GM12878 (cell line): ENCODE measurements around the gene WNT7A. TPM values are rescaled to one million over a fixed set of nuclear protein-coding genes. Genes with fewer than 3 reads are reported as not detected.

ENCODE experiments used
- ATAC-seq: fragments of 200-7000 bp; cut with Tn5 transposase; 3 replicates; pipeline ENCODE4 v1.9.1; 2020; ENCODE audit warnings: mild to moderate bottlenecking, moderate library complexity
- BruUV-seq: library from RNA; stranded (reverse); fragments of 400-500 nt; replicated peaks from 2 replicates; lab custom pipeline; 2021; lab: Mats Ljungman, UMichigan
- CTCF ChIA-PET: fragments of 300-600 bp; sonication (Branson Sonifier 250); formaldehyde crosslinking; extraction: SDS; loops from one replicate; lab custom pipeline; 2021; ENCODE audit warnings: inconsistent platforms; lab: Yijun Ruan, JAX
- POLR2A ChIA-PET: fragments of 350-600 bp; formaldehyde crosslinking; extraction: SDS; loops from one replicate; lab custom pipeline; 2021; ENCODE audit warnings: inconsistent platforms; lab: Charles Lee
- RAD21 ChIA-PET: fragments of 300-600 bp; sonication (Branson Sonifier 250); formaldehyde crosslinking; loops from one replicate; lab custom pipeline; 2023; ENCODE audit warnings: antibody characterized with exemption; ENCODE audit not compliant: unreplicated experiment; lab: Charles Lee
- SMC1A ChIA-PET: fragments of 300-600 bp; sonication (Branson Sonifier 250); formaldehyde crosslinking; loops from one replicate; lab custom pipeline; 2023; ENCODE audit not compliant: unreplicated experiment, uncharacterized antibody; lab: Charles Lee
- DNase-seq: peaks from one replicate; pipeline ENCODE4 v3.0.0-alpha.2; 2011; ENCODE audit warnings: low read depth, low spot score
- FAIRE-seq: peaks from 3 replicates; lab custom pipeline; 2011; peaks lifted over from hg19 to GRCh38; lab: Jason Lieb, UNC
- H2AFZ ChIP-seq: 2 replicates; pipeline ENCODE4 v1.6.0; 2011; ENCODE audit warnings: low read depth, low read length, control low read depth; ENCODE audit not compliant: control insufficient read depth
- H3K27ac ChIP-seq: 2 replicates; pipeline ENCODE4 v1.5.1; 2011; ENCODE audit warnings: control low read depth; ENCODE audit not compliant: control insufficient read depth, insufficient read depth
- H3K27me3 ChIP-seq, 2 experiments: replicated peaks in 1 of 2; 2 replicates each; pipeline versions ENCODE4 v1.6.0 to v1.6.1; 2011; ENCODE audit warnings: low read length in 1 of 2; ENCODE audit not compliant: control insufficient read depth in 2 of 2, insufficient read depth in 2 of 2
- H3K36me3 ChIP-seq, 2 experiments: 2 replicates each; pipeline ENCODE4 v1.5.1; 2011; ENCODE audit warnings: low read length in 1 of 2; ENCODE audit not compliant: control insufficient read depth in 2 of 2, insufficient read depth in 2 of 2
- H3K4me1 ChIP-seq: 2 replicates; pipeline ENCODE4 v1.6.1; 2011; ENCODE audit warnings: mild to moderate bottlenecking, low read length, moderate library complexity, mixed read lengths; ENCODE audit not compliant: control insufficient read depth, insufficient read depth
- H3K4me2 ChIP-seq: 2 replicates; pipeline ENCODE4 v1.6.0; 2011; ENCODE audit warnings: control low read depth; ENCODE audit not compliant: control insufficient read depth, insufficient read depth
- H3K4me3 ChIP-seq: fragments of 200-600 bp; sonication (generic); 2 replicates; pipeline ENCODE4 v1.5.1; 2016
- H3K79me2 ChIP-seq: 2 replicates; pipeline ENCODE4 v1.6.0; 2011; ENCODE audit warnings: low read length; ENCODE audit not compliant: control insufficient read depth, insufficient read depth
- H3K9ac ChIP-seq: 2 replicates; pipeline ENCODE4 v1.8.0; 2011; ENCODE audit warnings: low read length, control low read depth, mixed read lengths; ENCODE audit not compliant: control insufficient read depth, insufficient read depth
- H3K9me3 ChIP-seq: replicated peaks from 3 replicates; pipeline ENCODE4 v1.5.1; 2011; ENCODE audit warnings: mild to moderate bottlenecking, low read length; ENCODE audit not compliant: control insufficient read depth, insufficient read depth
- H4K20me1 ChIP-seq: 2 replicates; pipeline ENCODE4 v1.6.0; 2011; ENCODE audit not compliant: control insufficient read depth, insufficient read depth
- ELK1 ChIP-seq: IDR thresholded peaks from 2 replicates; pipeline ENCODE4 v1.6.1; 2012; ENCODE audit warnings: low read depth, low read length, improper control_type of control experiment
- HSF1 ChIP-seq: fragments of 150-350 bp; IDR thresholded peaks from 2 replicates; pipeline ENCODE4 v1.6.1; 2014; ENCODE audit warnings: mild to moderate bottlenecking, low read depth, low read length
- IRF3 ChIP-seq: fragments of 450-650 bp; IDR thresholded peaks from 2 replicates; pipeline ENCODE4 v1.6.1; 2014; ENCODE audit warnings: mild to moderate bottlenecking
- MXI1 ChIP-seq: fragments of 150-350 bp; IDR thresholded peaks from 2 replicates; pipeline ENCODE4 v1.6.1; 2011; ENCODE audit warnings: low read depth, mild to moderate bottlenecking, inconsistent platforms, low read length, improper control_type of control experiment
- RFX5 ChIP-seq: IDR thresholded peaks from 2 replicates; pipeline ENCODE4 v1.6.1; 2011; ENCODE audit warnings: low read depth, low read length, improper control_type of control experiment
- ZNF207 ChIP-seq: fragments of 450-650 bp; IDR thresholded peaks from 2 replicates; pipeline ENCODE4 v1.6.1; 2014; ENCODE audit warnings: antibody characterized with exemption, mild to moderate bottlenecking, borderline replicate concordance
- WGBS: methylation state at CpG from one replicate; pipeline ENCODE4 v1.1.6; 2016; ENCODE audit warnings: low lambda C conversion rate; ENCODE audit not compliant: insufficient replicate concordance, insufficient coverage; ENCODE audit errors: missing lambda C conversion rate; 5-methylcytosine and 5-hydroxymethylcytosine counted together
- in situ Hi-C: fragments of 300-500 bp; cut with MboI; formaldehyde crosslinking; loops from 9 replicates; pipeline ENCODE4 v1.14.3; 2018; ENCODE audit warnings: mixed read lengths
- intact Hi-C: fragments of 100-400 bp; cut with micrococcal nuclease; formaldehyde crosslinking; loops from one replicate; pipeline ENCODE4 v1.14.2; 2022; ENCODE audit not compliant: unreplicated experiment
- polyA plus RNA-seq, 11 experiments: library from polyadenylated mRNA; depleted of rRNA in 4 of 11; unstranded in 6 of 11; stranded (reverse) in 5 of 11; fragments of >200 nt; fragmentation: Nextera tagmentation in 4 of 11; fragmentation: Illumina TruSeq in 1 of 11; extraction: Ambion mirVana in 4 of 11; extraction: Trizol in 1 of 11; gene quantifications; 1 replicate in 1 of 11; 2 replicates in 10 of 11; pipeline versions ENCODE4 v1.2.1 to v1.2.3, GENCODE V29; 2011 to 2016; ENCODE audit warnings: inconsistent platforms in 2 of 11, missing spikeins in 2 of 11, low read depth in 1 of 11
- total RNA-seq, 4 experiments: library from RNA; depleted of rRNA in 3 of 4; stranded (reverse); fragments of >200 nt in 3 of 4; fragmentation: Illumina TruSeq in 1 of 4; extraction: Trizol in 1 of 4; gene quantifications; 2 replicates each; pipeline versions ENCODE4 v1.2.1 to v1.2.3, GENCODE V29; 2013 to 2021

The WNT7A gene
- total and polyA plus RNA-seq, 10 of the 15 experiments (the other 5 are each of a cell fraction or from before 2014, with no cell fraction given): 0.08 TPM; not detected in 9

GRCh38 chr3:13863965-13864595 lies 15.8 kb downstream of the WNT7A start:
- no TSS peak for BruUV-seq
- no peaks in the 10 kb centered on the region for H3K9me3 ChIP-seq
- H3K4me3 ChIP-seq: no peak overlapping the region
- TF ChIP-seq ZNF207 (no peak), RFX5 (no peak), ELK1 (no peak), IRF3 (no peak), HSF1 (no peak), MXI1 (no peak)
- TF ChIP-seq, all 136 proteins: peak for 0
- no peak for DNase-seq
- H3K36me3 ChIP-seq: no peaks in the 10 kb centered on the region
- ATAC-seq: no peak
- H2AFZ ChIP-seq: no peak overlapping the region
- H3K27ac ChIP-seq: no peak overlapping the region
- no peaks in the 10 kb centered on the region; a peak in 1 of 4 replicates for H3K27me3 ChIP-seq
- H3K9ac ChIP-seq: no peak overlapping the region
- ChIA-PET RAD21 (no interaction called here), SMC1A (no interaction called here), CTCF (interaction anchor here (0.7 kb wide), 1 partner anchor 358 kb away, joined by 4 read pairs; no protein-coding TSS in a partner anchor), POLR2A (no interaction called here)
- no peak for FAIRE-seq
- H3K4me2 ChIP-seq: no peak overlapping the region
- no peaks in the 10 kb centered on the region for H3K79me2 ChIP-seq
- 32% methylated on average over 10 of the region's 10 CpGs for WGBS
- intact Hi-C loops: no loop called here
- in situ Hi-C loops: no loop called here
- no peaks in the 10 kb centered on the region for H4K20me1 ChIP-seq
- no peaks in the 10 kb centered on the region for H3K4me1 ChIP-seq
